Measurements from ENCODE around the gene SLC6A20.

SLC6A20 gene

DNA sequence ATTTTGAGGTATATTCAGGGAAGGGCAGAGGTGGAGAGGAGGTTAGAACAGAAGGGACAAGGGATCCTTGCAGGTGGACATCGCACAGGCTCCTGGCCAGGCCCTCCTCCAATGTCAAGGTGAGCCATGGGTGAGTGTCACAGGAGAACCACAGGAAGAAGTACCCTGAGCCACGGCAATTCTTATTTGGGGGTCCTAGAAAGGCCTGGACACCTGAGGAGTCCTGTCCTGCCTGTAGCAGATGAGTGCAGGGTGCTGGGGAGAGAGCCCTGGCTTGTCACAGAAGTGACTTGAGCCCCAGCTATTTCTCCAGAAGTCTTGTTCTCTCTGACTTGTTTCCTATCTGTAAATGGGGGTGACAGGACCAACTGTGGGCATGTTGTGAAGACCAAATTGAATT, 4.3 kb downstream of the SLC6A20 start:
- H3K4me1 ChIP-seq, result no peaks in the 10 kb centered on the region
- no peak overlapping the region for H3K4me3 ChIP-seq (ENCODE audit: low read depth, low read length)
- no peaks in the 10 kb centered on the region for H3K9me3 ChIP-seq
- no peaks in the 10 kb centered on the region for H3K36me3 ChIP-seq
- no peak for DNase-seq
- H3K27me3 ChIP-seq, result peaks cover 20% of the 10 kb centered on the region
- TF ChIP-seq, protein P1, sequence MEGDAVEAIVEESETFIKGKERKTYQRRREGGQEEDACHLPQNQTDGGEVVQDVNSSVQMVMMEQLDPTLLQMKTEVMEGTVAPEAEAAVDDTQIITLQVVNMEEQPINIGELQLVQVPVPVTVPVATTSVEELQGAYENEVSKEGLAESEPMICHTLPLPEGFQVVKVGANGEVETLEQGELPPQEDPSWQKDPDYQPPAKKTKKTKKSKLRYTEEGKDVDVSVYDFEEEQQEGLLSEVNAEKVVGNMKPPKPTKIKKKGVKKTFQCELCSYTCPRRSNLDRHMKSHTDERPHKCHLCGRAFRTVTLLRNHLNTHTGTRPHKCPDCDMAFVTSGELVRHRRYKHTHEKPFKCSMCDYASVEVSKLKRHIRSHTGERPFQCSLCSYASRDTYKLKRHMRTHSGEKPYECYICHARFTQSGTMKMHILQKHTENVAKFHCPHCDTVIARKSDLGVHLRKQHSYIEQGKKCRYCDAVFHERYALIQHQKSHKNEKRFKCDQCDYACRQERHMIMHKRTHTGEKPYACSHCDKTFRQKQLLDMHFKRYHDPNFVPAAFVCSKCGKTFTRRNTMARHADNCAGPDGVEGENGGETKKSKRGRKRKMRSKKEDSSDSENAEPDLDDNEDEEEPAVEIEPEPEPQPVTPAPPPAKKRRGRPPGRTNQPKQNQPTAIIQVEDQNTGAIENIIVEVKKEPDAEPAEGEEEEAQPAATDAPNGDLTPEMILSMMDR (IDR thresholded peaks at IDR 0.05; ENCODE audit: low read depth, low read length), result no peak

- no peak for DNase-seq
- H3K4me1 ChIP-seq, result no peaks in the 10 kb centered on the region
- TF ChIP-seq, protein P1 (IDR thresholded peaks at IDR 0.05; ENCODE audit: low read depth, low read length), result no peak
- H3K9me3 ChIP-seq, result no peaks in the 10 kb centered on the region
- H3K36me3 ChIP-seq, result no peaks in the 10 kb centered on the region
- no peak overlapping the region for H3K4me3 ChIP-seq (ENCODE audit: low read depth, low read length)
- peaks cover 6% of the 10 kb centered on the region; the same call in 1 of the 2 replicates for H3K27me3 ChIP-seq
Observed at GRCh38 chr3:45790596-45790995, 5.7 kb downstream of the SLC6A20 start.

- Histone ChIP-seq H3K36me3 (no peaks in the 10 kb centered on the region), H3K27me3 (0 out of 2 replicates have a peak, but pooled peaks cover 3% of the 10 kb centered on the region), H3K4me1 (no peaks in the 10 kb centered on the region), H3K4me3 (ENCODE audit: low read depth, low read length) (no peak overlapping the region), H3K9me3 (no peaks in the 10 kb centered on the region)
- TF ChIP-seq, protein P1 (IDR thresholded peaks at IDR 0.05; ENCODE audit: low read depth, low read length), result no peak
- no peak for DNase-seq
Observed at GRCh38 chr3:45789235-45789812, 7.0 kb downstream of the SLC6A20 start.

DNA sequence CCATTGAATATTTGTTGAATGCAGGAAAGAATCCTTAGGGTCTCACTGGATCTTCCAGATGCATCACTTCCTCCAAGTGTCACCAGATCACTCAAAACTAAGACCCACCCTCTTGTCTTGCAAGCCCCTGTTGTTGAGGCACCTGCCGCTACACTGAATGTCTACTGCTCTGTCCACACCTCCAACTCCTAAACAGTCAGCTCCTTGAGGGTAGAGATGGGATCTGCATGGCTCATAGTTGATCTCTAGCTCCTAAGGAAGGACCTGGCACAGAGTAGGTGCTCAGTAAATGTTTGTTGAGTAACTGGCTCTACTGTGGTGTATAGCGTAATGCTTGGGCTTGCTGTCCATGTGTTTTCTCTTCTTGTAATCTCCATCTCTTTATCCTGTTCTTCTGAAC, 8.8 kb downstream of the SLC6A20 start:
- Histone ChIP-seq H3K27me3 (no peaks in the 10 kb centered on the region), H3K36me3 (no peaks in the 10 kb centered on the region), H3K4me1 (no peaks in the 10 kb centered on the region), H3K4me3 (ENCODE audit: low read depth, low read length) (no peak overlapping the region), H3K9me3 (no peaks in the 10 kb centered on the region)
- no peak for DNase-seq
- TF ChIP-seq, protein P1 (IDR thresholded peaks at IDR 0.05; ENCODE audit: low read depth, low read length), result no peak

DNA sequence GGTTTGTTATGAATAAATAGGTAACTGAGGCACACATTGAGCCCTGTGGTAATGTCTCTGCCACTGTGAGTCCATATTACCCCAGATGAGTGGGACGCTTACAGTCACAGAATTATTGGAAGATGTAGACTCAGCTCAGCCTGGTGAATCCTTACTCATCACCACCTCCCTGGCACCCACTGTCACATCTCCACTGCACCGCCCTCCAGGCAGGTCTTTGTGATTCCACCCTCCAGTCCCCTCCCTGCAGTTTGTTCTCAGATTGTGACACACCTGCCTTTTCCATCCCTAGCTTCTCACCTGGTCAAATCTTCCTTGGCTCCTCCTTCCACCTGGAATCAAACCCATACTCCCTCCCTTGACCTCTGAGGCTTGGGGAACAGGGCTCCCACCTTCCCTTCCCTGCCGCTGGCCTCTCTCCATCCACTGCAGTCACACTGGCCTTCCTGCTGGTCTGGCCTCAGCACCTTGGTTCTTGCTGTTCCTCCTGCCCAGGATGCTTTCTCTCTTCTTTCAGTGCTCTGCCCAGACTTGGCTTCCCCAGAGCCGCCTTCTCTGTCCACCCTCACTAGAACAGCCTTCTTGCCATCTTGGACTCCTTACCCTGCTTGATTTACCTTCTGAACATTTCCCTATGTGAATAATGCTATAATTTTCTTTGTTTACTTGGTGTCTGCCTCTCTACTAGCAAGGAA, 9.4 kb downstream of the SLC6A20 start:
- H3K4me1 ChIP-seq, result no peaks in the 10 kb centered on the region
- DNase-seq, result no peak
- TF ChIP-seq, protein P1 (IDR thresholded peaks at IDR 0.05; ENCODE audit: low read depth, low read length), result no peak
- H3K4me3 ChIP-seq (ENCODE audit: low read depth, low read length), result no peak overlapping the region
- no peaks in the 10 kb centered on the region for H3K9me3 ChIP-seq
- no peaks in the 10 kb centered on the region for H3K36me3 ChIP-seq
- H3K27me3 ChIP-seq, result no peaks in the 10 kb centered on the region

DNA sequence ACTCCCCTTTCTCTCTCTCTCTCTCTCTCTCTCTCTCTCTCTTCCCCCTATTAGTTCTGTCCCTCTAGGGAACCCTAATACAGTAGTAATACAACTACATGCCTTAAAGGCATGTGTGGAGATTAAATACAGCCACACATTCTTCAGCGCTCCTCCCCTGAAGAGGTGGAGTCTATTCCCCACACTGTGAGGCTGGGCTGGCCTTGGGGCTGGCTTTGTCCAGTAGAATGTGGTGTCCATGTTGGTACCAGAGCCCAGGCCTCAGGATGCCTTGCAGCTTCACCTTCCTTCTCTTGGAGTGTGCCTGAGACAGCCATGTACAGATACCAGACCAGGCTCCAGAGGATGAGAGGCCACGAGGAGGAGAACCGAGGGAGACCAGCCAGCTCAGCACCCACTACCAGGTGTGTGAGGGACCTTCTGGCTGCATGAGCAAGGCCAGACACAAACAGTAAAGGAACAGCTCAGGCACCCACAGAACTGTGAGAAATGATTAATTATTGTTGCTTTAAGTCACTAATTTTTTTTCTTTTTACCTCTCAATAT, 10.7 kb downstream of the SLC6A20 start:
- Histone ChIP-seq H3K4me1 (no peaks in the 10 kb centered on the region), H3K27me3 (no peaks in the 10 kb centered on the region), H3K4me3 (ENCODE audit: low read depth, low read length) (no peak overlapping the region), H3K36me3 (no peaks in the 10 kb centered on the region), H3K9me3 (no peaks in the 10 kb centered on the region)
- DNase-seq, result no peak
- TF ChIP-seq, protein P1 (IDR thresholded peaks at IDR 0.05; ENCODE audit: low read depth, low read length), result no peak
